ENCODE results near the gene PAX7. TPM values are rescaled to one million over a fixed set of nuclear protein-coding genes. Genes with fewer than 3 reads are reported as not detected.

The PAX7 gene
- total RNA-seq, 1 experiment from 2014 or later, result 0.07 TPM

- Histone ChIP-seq H2AFZ (ENCODE audit: low read length) (no peak overlapping the region), H3K9ac (ENCODE audit: low read length) (no peak overlapping the region), H3K9me3 (ENCODE audit: low read length) (no peaks in the 10 kb centered on the region), H4K20me1 (ENCODE audit: insufficient read depth, low read depth, low read length) (no peaks in the 10 kb centered on the region), H3K79me2 (ENCODE audit: low read length) (no peaks in the 10 kb centered on the region), H3K27ac (ENCODE audit: low read length) (no peak overlapping the region), H3K4me3 (ENCODE audit: low read length) (no peak overlapping the region), H3K9me2 (replicated peaks; ENCODE audit: insufficient read depth, low read length) (no peaks in the 10 kb centered on the region), H3K4me2 (ENCODE audit: low read depth, low read length, poor library complexity, severe bottlenecking) (no peak overlapping the region), H3K4me1 (ENCODE audit: low read length) (no peaks in the 10 kb centered on the region), H3K36me3 (ENCODE audit: insufficient read depth, low read length) (no peaks in the 10 kb centered on the region), H3K27me3 (ENCODE audit: low read length) (no peaks in the 10 kb centered on the region)
- DNase-seq, result no peak
Measured at GRCh38 chr1:18657506-18658201, 27.0 kb downstream of the PAX7 start.

GRCh38 chr1:18658831-18659230 lies 28.2 kb downstream of the PAX7 start:
- no peak overlapping the region for H3K27ac ChIP-seq (ENCODE audit: low read length)
- H4K20me1 ChIP-seq (ENCODE audit: insufficient read depth, low read depth, low read length), result no peaks in the 10 kb centered on the region
- no peaks in the 10 kb centered on the region for H3K27me3 ChIP-seq (ENCODE audit: low read length)
- no peak overlapping the region for H3K4me3 ChIP-seq (ENCODE audit: low read length)
- no peaks in the 10 kb centered on the region for H3K9me2 ChIP-seq (replicated peaks; ENCODE audit: insufficient read depth, low read length)
- no peak overlapping the region for H2AFZ ChIP-seq (ENCODE audit: low read length)
- no peak for DNase-seq
- no peak overlapping the region for H3K9ac ChIP-seq (ENCODE audit: low read length)
- no peak overlapping the region for H3K4me2 ChIP-seq (ENCODE audit: low read depth, low read length, poor library complexity, severe bottlenecking)
- no peaks in the 10 kb centered on the region for H3K79me2 ChIP-seq (ENCODE audit: low read length)
- no peaks in the 10 kb centered on the region for H3K36me3 ChIP-seq (ENCODE audit: insufficient read depth, low read length)
- no peaks in the 10 kb centered on the region for H3K4me1 ChIP-seq (ENCODE audit: low read length)
- no peaks in the 10 kb centered on the region for H3K9me3 ChIP-seq (ENCODE audit: low read length)

- H3K4me3 ChIP-seq (ENCODE audit: low read length), result no peak overlapping the region
Measured at GRCh38 chr1:18661404-18662285, 31.0 kb downstream of the PAX7 start.

GRCh38 chr1:18662286-18662639 lies 31.6 kb downstream of the PAX7 start:
- H2AFZ ChIP-seq (ENCODE audit: low read length), result no peak overlapping the region
- no peaks in the 10 kb centered on the region for H3K36me3 ChIP-seq (ENCODE audit: insufficient read depth, low read length)
- no peak overlapping the region for H3K27ac ChIP-seq (ENCODE audit: low read length)
- H3K27me3 ChIP-seq (ENCODE audit: low read length), result no peaks in the 10 kb centered on the region
- no peak overlapping the region for H3K4me2 ChIP-seq (ENCODE audit: low read depth, low read length, poor library complexity, severe bottlenecking)
- H3K9me2 ChIP-seq (replicated peaks; ENCODE audit: insufficient read depth, low read length), result no peaks in the 10 kb centered on the region
- H3K4me1 ChIP-seq (ENCODE audit: low read length), result no peaks in the 10 kb centered on the region
- no peaks in the 10 kb centered on the region for H3K79me2 ChIP-seq (ENCODE audit: low read length)
- H3K4me3 ChIP-seq (ENCODE audit: low read length), result no peak overlapping the region
- no peak overlapping the region for H3K9ac ChIP-seq (ENCODE audit: low read length)
- DNase-seq, result no peak
- H4K20me1 ChIP-seq (ENCODE audit: insufficient read depth, low read depth, low read length), result no peaks in the 10 kb centered on the region
- no peaks in the 10 kb centered on the region for H3K9me3 ChIP-seq (ENCODE audit: low read length)

More at GRCh38 chr1:18661404-18662285, 31.0 kb downstream of the PAX7 start:
- H3K9ac ChIP-seq (ENCODE audit: low read length), result no peak overlapping the region
- H3K4me2 ChIP-seq (ENCODE audit: low read depth, low read length, poor library complexity, severe bottlenecking), result no peak overlapping the region
- H3K79me2 ChIP-seq (ENCODE audit: low read length), result no peaks in the 10 kb centered on the region
- H3K9me3 ChIP-seq (ENCODE audit: low read length), result no peaks in the 10 kb centered on the region
- no peaks in the 10 kb centered on the region for H3K36me3 ChIP-seq (ENCODE audit: insufficient read depth, low read length)
- no peak overlapping the region for H2AFZ ChIP-seq (ENCODE audit: low read length)
- no peaks in the 10 kb centered on the region for H3K4me1 ChIP-seq (ENCODE audit: low read length)
- no peaks in the 10 kb centered on the region for H3K9me2 ChIP-seq (replicated peaks; ENCODE audit: insufficient read depth, low read length)
- DNase-seq, result no peak
- H3K27ac ChIP-seq (ENCODE audit: low read length), result no peak overlapping the region
- H4K20me1 ChIP-seq (ENCODE audit: insufficient read depth, low read depth, low read length), result no peaks in the 10 kb centered on the region
- no peaks in the 10 kb centered on the region for H3K27me3 ChIP-seq (ENCODE audit: low read length)

GRCh38 chr1:18666317-18666920 lies 35.8 kb downstream of the PAX7 start:
- no peaks in the 10 kb centered on the region for H3K9me3 ChIP-seq (ENCODE audit: low read length)
- H3K36me3 ChIP-seq (ENCODE audit: insufficient read depth, low read length), result no peaks in the 10 kb centered on the region
- no peak overlapping the region for H3K27ac ChIP-seq (ENCODE audit: low read length)
- no peak for DNase-seq
- no peaks in the 10 kb centered on the region for H3K27me3 ChIP-seq (ENCODE audit: low read length)
- no peaks in the 10 kb centered on the region for H3K9me2 ChIP-seq (replicated peaks; ENCODE audit: insufficient read depth, low read length)
- no peaks in the 10 kb centered on the region for H3K79me2 ChIP-seq (ENCODE audit: low read length)
- no peaks in the 10 kb centered on the region for H4K20me1 ChIP-seq (ENCODE audit: insufficient read depth, low read depth, low read length)
- no peak overlapping the region for H3K9ac ChIP-seq (ENCODE audit: low read length)
- H2AFZ ChIP-seq (ENCODE audit: low read length), result no peak overlapping the region
- H3K4me3 ChIP-seq (ENCODE audit: low read length), result no peak overlapping the region
- H3K4me2 ChIP-seq (ENCODE audit: low read depth, low read length, poor library complexity, severe bottlenecking), result no peak overlapping the region
- H3K4me1 ChIP-seq (ENCODE audit: low read length), result no peaks in the 10 kb centered on the region

- no peaks in the 10 kb centered on the region for H3K9me3 ChIP-seq (ENCODE audit: low read length)
- no peak for DNase-seq
- no peak overlapping the region for H3K4me3 ChIP-seq (ENCODE audit: low read length)
- no peaks in the 10 kb centered on the region for H3K79me2 ChIP-seq (ENCODE audit: low read length)
- H3K27ac ChIP-seq (ENCODE audit: low read length), result no peak overlapping the region
- H3K36me3 ChIP-seq (ENCODE audit: insufficient read depth, low read length), result no peaks in the 10 kb centered on the region
- no peak overlapping the region for H2AFZ ChIP-seq (ENCODE audit: low read length)
- no peaks in the 10 kb centered on the region for H4K20me1 ChIP-seq (ENCODE audit: insufficient read depth, low read depth, low read length)
- H3K4me2 ChIP-seq (ENCODE audit: low read depth, low read length, poor library complexity, severe bottlenecking), result no peak overlapping the region
- no peaks in the 10 kb centered on the region for H3K4me1 ChIP-seq (ENCODE audit: low read length)
- no peaks in the 10 kb centered on the region for H3K27me3 ChIP-seq (ENCODE audit: low read length)
- no peaks in the 10 kb centered on the region for H3K9me2 ChIP-seq (replicated peaks; ENCODE audit: insufficient read depth, low read length)
- H3K9ac ChIP-seq (ENCODE audit: low read length), result no peak overlapping the region
Measured at GRCh38 chr1:18667333-18667732, 36.7 kb downstream of the PAX7 start.

GRCh38 chr1:18668046-18668445 lies 37.4 kb downstream of the PAX7 start:
- H3K9me3 ChIP-seq (ENCODE audit: low read length), result no peaks in the 10 kb centered on the region
- H3K9me2 ChIP-seq (replicated peaks; ENCODE audit: insufficient read depth, low read length), result no peaks in the 10 kb centered on the region
- no peak overlapping the region for H3K4me2 ChIP-seq (ENCODE audit: low read depth, low read length, poor library complexity, severe bottlenecking)
- H3K79me2 ChIP-seq (ENCODE audit: low read length), result no peaks in the 10 kb centered on the region
- no peak overlapping the region for H3K27ac ChIP-seq (ENCODE audit: low read length)
- H3K27me3 ChIP-seq (ENCODE audit: low read length), result no peaks in the 10 kb centered on the region
- no peak for DNase-seq
- no peak overlapping the region for H2AFZ ChIP-seq (ENCODE audit: low read length)
- no peaks in the 10 kb centered on the region for H3K4me1 ChIP-seq (ENCODE audit: low read length)
- H3K4me3 ChIP-seq (ENCODE audit: low read length), result no peak overlapping the region
- no peaks in the 10 kb centered on the region for H3K36me3 ChIP-seq (ENCODE audit: insufficient read depth, low read length)
- no peak overlapping the region for H3K9ac ChIP-seq (ENCODE audit: low read length)
- H4K20me1 ChIP-seq (ENCODE audit: insufficient read depth, low read depth, low read length), result no peaks in the 10 kb centered on the region

GRCh38 chr1:18668750-18669404 lies 38.2 kb downstream of the PAX7 start:
- DNase-seq, result no peak
- H2AFZ ChIP-seq (ENCODE audit: low read length), result no peak overlapping the region
- H3K9ac ChIP-seq (ENCODE audit: low read length), result no peak overlapping the region
- H3K27me3 ChIP-seq (ENCODE audit: low read length), result no peaks in the 10 kb centered on the region
- no peaks in the 10 kb centered on the region for H3K9me3 ChIP-seq (ENCODE audit: low read length)
- no peaks in the 10 kb centered on the region for H3K36me3 ChIP-seq (ENCODE audit: insufficient read depth, low read length)
- H4K20me1 ChIP-seq (ENCODE audit: insufficient read depth, low read depth, low read length), result no peaks in the 10 kb centered on the region
- no peaks in the 10 kb centered on the region for H3K9me2 ChIP-seq (replicated peaks; ENCODE audit: insufficient read depth, low read length)
- no peaks in the 10 kb centered on the region for H3K79me2 ChIP-seq (ENCODE audit: low read length)
- no peak overlapping the region for H3K4me3 ChIP-seq (ENCODE audit: low read length)
- H3K4me1 ChIP-seq (ENCODE audit: low read length), result no peaks in the 10 kb centered on the region
- H3K27ac ChIP-seq (ENCODE audit: low read length), result no peak overlapping the region
- H3K4me2 ChIP-seq (ENCODE audit: low read depth, low read length, poor library complexity, severe bottlenecking), result no peak overlapping the region
